IPS-NIHi7 (cell line): ENCODE results near the gene LRFN2.

ENCODE experiments used
- DNase-seq: peaks from one replicate; pipeline ENCODE4 v3.0.0; 2012; ENCODE audit warnings: mixed read lengths; ENCODE audit errors: extremely low spot score

Gene LRFN2

DNA sequence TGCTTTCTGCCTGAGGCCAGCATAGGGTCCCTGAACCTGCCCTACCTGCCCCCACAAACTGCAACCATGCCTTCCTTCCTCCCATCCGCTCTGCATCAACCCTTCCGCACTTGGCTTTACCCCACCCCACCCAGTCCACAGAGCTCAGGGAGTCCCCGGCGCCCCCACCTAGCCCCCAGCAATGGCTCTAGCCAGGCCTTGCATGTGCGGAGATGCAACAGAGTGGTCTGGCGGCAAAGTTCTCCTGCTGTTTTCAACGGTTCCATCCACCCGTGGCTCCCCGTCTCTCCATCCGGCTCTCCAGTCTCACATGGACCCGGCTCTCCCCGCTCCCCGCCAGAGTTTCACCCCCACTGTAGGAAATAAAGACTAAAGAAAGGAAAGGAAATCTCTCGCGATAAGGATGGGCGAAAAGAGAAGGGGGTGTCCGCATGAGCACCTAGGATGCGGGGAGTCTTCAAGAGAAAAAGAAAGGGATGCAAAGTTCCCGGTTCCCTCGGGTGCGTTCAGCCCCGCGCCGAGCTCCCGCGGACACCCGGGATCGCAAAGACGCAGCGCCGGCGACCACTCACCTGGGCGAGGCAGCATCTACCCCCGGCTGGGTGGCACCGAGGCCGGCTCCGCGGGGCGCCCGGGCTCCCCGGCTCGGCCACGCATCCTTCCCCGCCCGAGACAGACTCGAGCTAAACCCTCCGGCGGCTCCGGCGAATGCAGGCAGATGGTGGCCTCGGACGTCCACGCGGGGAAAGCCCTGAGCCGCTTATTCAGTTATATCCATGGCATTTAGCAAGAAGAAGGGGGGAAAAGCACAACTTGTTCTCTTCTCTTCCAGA, 579 bp downstream of the LRFN2 start:
- DNase-seq = no peak

- DNase-seq = peak; percentile 76
These were observed 1.4 kb downstream of the LRFN2 start for GRCh38 chr6:40585651-40586269.

DNA sequence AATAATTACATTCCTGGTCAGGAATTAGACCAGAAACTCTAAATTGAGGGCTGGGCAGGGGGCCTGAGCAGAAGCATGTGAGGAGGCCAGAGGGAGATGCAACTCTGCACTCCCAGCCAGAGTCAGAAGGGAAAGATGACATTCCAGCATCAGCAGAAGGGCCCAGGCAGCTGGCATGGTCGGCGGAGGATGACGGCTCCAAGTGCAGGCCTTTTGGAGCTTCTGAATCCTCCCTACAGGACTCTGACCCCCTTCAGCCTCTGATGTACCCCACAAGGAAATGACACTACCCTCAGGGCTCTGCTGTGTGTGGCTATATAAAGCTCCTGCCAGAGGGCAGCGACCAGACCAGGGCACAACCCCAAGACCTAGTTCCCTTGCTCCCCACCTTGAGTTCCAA, 1.9 kb downstream of the LRFN2 start:
- DNase-seq = no peak

- DNase-seq = no peak
These were observed 2.4 kb downstream of the LRFN2 start for GRCh38 chr6:40584741-40585140.

DNA sequence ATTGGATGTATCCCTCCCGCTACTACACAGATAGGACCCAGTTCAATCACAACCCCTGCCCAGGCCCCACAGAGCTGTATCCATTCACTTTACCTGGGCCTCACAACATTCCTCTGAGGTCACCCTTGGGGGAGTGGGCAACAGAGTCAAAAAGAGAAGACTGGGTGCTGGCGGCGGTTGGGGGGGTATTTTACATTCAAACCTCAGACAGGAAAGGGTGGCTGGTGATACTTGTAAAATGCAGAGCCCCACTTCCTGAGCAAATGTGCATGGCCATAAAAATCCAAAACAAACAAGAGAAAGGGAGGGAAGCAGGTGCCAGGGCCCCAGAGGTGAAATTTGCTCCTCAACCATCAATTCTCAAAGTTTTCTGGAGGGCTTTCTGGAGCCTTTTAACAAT, 3.5 kb downstream of the LRFN2 start:
- no peak for DNase-seq

DNA sequence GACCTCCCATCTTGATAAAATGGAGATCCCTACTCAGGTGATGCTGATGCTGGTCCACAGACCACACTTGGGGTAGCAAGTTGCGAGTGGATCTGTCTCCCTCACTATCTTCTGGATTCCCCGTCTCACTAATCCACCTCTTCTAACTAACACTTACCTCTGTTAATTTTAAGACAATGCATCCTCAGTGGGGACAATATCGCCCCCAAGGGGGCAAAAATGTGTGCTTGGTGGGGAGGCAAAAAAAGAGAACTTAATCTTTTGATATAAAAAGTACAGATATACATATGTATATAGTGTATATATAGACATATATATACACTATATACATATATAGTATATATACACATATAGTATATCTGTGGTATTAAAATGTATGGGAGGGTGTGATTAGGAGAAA, 4.3 kb downstream of the LRFN2 start:
- no peak for DNase-seq

DNA sequence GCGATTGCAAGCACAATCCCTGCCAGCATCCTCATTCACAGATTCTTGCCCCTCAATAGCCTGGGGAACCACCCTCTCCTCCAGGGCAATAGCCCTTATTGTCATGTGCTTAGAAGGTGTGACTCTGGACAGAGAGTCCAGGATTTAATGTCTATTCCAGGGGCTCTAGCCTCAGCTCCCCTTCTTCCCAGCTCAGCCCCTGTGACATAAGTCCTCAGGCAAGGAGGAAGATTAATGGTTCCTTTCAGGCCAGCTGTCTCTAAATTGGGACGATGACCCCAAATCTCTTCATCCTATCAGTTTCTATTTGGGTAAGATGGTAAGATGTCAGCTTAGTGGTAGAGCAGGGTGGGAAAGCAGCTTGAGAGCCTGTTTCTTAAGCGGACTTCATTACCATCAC, 8.1 kb downstream of the LRFN2 start:
- no peak for DNase-seq

DNA sequence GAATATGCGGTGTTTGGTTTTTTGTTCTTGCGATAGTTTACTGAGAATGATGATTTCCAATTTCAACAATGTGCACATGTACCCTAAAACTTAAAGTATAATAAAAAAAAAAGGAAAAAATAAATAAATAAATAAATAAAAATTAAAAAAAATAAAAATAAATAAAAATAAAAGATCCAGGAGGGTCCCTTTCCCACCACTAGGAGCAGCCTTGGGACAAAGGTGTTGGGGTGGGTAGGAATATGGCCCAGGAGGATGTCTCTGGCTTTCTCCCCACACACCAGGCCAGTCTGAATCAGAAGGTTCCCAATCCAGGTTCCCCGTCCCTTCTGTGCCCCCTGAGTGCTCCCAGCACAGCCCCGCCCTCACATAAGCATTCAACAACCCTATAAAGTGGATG, 9.5 kb downstream of the LRFN2 start:
- DNase-seq = peak; percentile 27

GRCh38 chr6:40573221-40573620, 13.9 kb downstream of the LRFN2 start:
- DNase-seq = no peak

DNA sequence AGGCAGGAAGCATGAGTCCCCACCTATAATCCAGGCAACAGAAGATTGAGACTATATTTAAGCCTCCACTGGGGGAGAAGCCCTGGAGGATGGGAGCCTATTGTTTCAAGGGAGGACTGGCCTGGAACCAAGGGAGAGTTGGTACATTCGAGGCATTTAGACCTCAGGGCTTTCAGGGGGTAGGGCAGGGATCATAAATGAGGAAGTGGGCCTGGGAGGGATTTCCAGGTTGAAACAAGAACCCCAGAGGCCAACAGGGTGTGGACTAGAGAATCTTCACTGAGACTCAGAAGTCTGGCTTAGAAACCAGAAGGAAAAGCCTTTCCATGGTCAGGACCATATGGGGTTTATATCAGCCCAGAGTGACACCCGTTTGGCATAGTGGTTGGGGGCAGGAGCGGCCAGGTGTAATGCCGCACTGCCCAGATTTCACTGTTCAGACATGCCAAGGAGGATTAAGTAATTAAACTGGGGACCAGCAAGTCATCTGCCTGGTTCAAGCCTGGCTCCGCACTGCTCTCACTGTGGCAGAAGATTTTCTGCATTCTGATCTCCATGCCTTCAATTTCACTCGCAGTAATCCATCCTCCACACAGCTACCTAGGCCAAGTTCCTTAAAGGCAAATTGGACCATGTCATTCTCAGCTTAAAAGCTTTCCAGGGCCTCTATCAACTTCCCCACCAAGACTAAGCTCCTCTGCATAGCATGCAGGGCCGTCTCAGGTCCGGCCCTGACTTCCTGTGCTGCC, 17.8 kb downstream of the LRFN2 start:
- no peak for DNase-seq

- DNase-seq = no peak
These were observed 19.0 kb downstream of the LRFN2 start for GRCh38 chr6:40568062-40568708.

DNA sequence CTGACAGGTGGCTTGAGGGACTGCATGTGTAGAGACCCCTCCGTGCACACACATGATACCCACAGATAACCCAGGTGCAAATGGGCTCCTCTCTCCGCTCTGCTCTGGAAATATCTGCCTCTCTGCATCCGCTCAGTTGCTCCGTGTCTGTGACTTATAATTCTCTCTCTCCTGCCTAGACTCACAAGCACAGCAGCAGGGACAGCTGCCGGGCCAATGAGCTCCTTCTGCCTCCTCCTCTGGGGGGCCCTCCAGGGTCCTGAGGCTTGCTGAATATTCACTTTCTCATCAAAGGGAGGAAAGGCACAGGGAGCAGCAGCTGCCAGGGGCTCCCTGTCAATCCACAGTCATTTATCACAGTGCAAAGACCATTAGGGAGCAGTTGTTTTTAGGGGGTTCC, 24.1 kb downstream of the LRFN2 start:
- peak; percentile 67 for DNase-seq

- no peak for DNase-seq
These were observed 28.1 kb downstream of the LRFN2 start for GRCh38 chr6:40559056-40559455.

DNA sequence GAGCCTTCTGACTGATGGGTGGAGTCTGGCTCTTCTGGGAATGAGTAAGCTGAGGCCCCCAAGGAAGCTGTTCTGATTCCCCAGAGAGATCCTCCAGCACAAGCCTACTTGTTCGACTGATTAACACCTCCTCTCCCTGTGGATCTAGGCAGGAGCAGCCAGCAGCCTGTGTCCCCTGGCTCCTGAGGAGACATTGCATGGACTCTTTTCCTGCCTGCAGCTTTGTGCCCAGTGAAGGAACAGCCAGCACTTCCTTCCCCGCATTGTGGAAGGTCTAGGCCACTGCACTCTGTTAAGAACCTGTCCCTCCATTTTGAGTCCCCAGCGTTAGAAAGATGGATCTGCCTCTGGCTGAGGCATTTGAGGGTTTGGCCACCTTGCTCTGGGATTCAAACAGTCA, 29.1 kb downstream of the LRFN2 start:
- no peak for DNase-seq

DNA sequence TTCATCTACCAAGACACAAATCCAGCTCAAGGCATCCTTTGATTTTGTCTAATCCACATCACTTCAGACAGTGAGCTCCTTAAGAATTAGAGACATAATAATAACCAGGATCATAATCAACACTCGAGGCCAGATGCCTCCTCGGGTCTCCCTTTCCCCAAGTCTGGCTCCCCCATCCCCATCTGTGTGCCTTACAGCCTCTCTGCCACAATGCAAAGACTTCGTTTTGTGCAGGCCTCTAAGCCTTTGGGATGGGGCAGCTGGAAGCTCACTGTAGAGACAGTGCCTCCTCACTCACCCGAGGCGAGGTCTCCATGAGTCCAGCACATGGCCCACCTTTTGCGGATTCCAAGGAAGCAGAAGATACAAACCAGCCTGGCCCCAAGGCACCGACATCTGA, 30.3 kb downstream of the LRFN2 start:
- no peak for DNase-seq

DNA sequence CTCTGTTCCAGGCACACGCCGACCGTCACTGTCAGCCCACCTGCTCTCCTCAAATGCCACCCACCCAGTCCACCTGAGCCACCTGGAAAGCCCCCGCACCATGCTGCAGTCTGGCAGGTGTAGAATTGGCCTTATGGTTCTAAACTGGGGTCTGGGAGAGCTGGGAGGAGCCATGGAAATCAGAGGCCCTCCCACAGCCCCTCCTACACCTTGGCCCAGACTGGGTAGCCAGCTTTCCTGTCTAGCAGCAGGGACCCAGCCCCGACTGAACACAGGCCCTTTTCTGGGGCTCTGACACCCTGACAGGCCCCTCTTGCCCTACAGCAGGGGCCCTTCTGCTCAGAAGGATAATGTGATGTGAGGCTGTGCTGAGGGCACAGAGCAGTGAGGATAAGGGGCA, 31.1 kb downstream of the LRFN2 start:
- DNase-seq = peak; percentile 58

DNA sequence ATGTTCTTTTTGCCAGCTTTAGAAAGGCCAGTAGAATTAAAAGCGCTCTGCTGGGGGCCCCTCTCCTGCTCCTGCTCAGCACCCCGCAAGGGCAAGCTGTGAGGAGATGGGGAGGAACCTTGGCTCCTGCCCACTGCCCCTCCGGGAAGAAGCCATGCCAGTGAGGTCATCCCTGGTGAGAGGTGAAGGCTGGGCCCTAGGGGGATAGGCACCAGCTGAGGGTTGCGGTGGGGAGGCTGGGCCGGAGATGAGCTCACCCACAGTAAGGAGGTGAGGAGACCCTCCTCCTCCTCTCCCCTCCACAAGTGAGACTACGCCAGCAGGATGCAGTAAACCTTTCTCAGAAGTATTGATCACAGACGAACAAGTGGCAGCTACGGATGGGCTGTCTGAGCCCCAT, 32.1 kb downstream of the LRFN2 start:
- DNase-seq = no peak

GRCh38 chr6:40552941-40553340, 34.2 kb downstream of the LRFN2 start:
- DNase-seq = no peak

GRCh38 chr6:40551966-40552505, 35.1 kb downstream of the LRFN2 start:
- no peak for DNase-seq

DNA sequence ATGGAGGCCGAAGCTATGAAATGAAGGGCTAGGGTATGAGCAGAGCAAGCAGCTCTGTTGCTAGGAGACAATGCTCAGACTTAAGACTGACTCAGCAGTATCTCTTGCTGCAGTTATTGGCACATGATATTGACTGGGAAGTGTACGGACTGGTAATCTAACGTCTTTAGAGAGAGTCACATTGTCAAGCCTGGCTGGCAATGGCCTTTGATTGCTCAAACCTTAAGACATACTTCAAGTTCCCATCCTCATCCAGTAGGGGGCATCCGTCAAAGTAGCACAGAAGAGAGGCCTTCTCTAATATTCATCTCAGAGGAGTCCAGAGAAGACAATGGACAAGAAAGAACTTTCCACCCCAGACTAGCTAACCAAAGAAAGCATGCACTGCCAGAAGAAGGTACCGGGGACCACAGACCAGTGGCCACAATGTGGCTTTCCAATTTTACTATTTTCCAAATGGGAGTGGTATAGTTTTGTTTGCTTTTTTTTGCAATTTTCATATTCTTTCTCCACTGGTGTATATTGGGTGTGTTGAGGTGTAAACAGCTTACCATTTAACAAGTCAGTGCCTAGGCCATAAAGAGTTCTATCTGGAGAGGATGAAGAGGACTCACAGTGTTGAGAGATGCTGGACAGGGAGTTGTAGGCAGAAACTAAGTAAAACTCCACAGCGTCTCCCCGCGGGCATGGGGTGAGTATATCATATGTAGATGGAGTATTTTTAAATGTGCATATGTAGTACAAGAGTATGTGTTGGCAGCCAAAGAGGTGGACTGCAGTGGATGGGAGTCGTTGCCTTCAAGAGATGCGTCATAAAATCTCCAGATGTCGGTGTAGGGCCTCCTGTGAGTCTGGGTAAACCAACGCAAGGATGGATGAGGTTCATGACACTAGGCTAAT, 36.7 kb downstream of the LRFN2 start:
- peak; percentile 71 for DNase-seq

GRCh38 chr6:40545954-40546353, 41.2 kb downstream of the LRFN2 start:
- peak; percentile 82 for DNase-seq
